ENCODE data around the gene COL8A1.

DNA sequence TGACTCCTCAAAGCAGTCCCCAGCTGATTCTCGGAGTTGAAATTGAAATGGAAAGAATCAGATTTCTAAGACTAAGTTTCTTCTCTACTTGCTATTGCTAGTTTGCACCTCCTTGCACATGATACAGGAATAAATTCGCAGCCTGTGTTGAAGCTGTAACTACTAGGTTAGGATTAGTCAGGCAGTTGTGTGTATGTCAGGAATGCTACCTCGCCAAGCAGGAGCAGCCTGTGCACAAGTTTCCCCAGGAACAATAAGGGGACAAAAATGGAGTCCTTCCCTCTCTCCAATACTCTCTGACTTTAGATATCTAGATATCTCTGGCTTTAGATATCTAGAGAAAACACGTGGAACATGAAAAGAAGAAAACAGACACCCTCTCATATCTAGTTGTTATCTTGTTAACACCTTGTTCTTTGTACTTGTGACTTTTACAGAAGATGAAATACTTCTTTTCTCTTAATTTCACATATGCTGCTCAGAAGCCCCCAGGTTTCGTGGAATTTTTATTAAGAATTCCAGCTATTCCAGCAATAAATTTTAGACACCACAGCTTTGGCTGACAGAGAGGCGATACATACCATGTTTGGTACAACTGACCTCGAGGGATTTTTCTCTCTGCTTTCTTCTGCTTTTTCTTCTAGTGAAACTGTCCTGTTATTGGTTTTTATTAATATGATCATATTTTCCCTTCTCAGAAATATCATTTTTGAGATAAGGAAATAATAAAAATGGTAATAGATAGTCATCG lies 123.2 kb downstream of the COL8A1 start:
- TF ChIP-seq CTCF (conservative IDR thresholded peaks at IDR 0.05) (no peak), ZFX (IDR thresholded peaks at IDR 0.05) (no peak)

Data from C4-2B (cell line).